ENCODE measurements around the gene PCDHGB3. TPM values are rescaled to one million over a fixed set of nuclear protein-coding genes. Genes with fewer than 3 reads are reported as not detected.
A peak's percentile ranks its signal among the peaks of the same experiment; 100 is the strongest.
"Not testable (repeated sequence)": the region's sequence is repeated elsewhere in the genome, so short reads cannot be mapped to it uniquely, and the experiment has no call there.

PCDHGB3 gene
- total RNA-seq, 1 experiment from 2014 or later = 1.6 TPM

DNA sequence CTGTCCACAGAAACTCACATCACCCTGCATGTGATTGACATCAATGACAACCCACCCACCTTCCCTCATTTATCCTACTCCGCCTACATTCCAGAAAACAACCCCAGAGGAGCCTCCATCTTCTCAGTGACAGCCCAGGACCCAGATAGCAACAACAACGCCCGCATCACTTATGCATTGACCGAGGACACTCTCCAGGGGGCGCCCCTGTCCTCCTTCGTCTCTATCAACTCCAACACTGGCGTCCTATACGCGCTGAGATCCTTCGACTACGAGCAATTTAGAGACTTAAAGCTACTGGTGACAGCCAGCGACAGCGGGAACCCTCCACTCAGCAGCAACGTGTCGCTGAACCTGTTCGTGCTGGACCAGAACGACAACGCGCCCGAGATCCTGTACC is 24.7 kb upstream of the PCDHGB3 start:
- Histone ChIP-seq H2BK20ac (ENCODE audit: low read depth, low read length, poor library complexity, severe bottlenecking) (no peak overlapping the region), H3K56ac (ENCODE audit: insufficient read length, low read depth, low read length) (no peak overlapping the region), H3K79me2 (ENCODE audit: insufficient read depth, low read length) (no peaks in the 10 kb centered on the region), H3K27me3 (ENCODE audit: insufficient read depth, low read length) (no peaks in the 10 kb centered on the region), H2BK120ac (ENCODE audit: low read depth, low read length, poor library complexity, severe bottlenecking) (no peak overlapping the region), H3T11ph (ENCODE audit: low read length) (no peak overlapping the region), H2BK15ac (ENCODE audit: low read depth, low read length) (no peak overlapping the region), H4K8ac (replicated peaks; ENCODE audit: insufficient read length, low read depth, low read length) (no peak overlapping the region), H2AK5ac (ENCODE audit: insufficient read length, low read length) (no peak overlapping the region), H3K18ac (ENCODE audit: insufficient read length, low read depth, low read length) (no peak overlapping the region), H3K14ac (ENCODE audit: insufficient read depth, low read length) (no peak overlapping the region), H4K91ac (ENCODE audit: insufficient read length, low read depth, low read length) (no peak overlapping the region), H4K5ac (ENCODE audit: insufficient read length, low read depth, low read length) (no peak overlapping the region), H3K23ac (ENCODE audit: insufficient read length, low read depth, low read length) (no peak overlapping the region), H3K9ac (ENCODE audit: extremely low read depth, insufficient read length, low read length) (no peak overlapping the region), H3K27ac (ENCODE audit: insufficient read length, low read depth, low read length) (no peak overlapping the region), H2BK12ac (ENCODE audit: insufficient read length, low read depth, low read length) (no peak overlapping the region), H3K23me2 (ENCODE audit: insufficient read length, low read depth, low read length, poor library complexity, severe bottlenecking) (peaks cover 4% of the 10 kb centered on the region), H3K4me1 (ENCODE audit: insufficient read depth, low read length) (no peaks in the 10 kb centered on the region), H3K9me3 (ENCODE audit: control insufficient read depth, low read depth, low read length) (peaks cover 12% of the 10 kb centered on the region), H3K4me2 (ENCODE audit: insufficient read depth, insufficient read length, low read length) (no peak overlapping the region), H2AFZ (ENCODE audit: low read length) (no peak overlapping the region), H3K4ac (ENCODE audit: low read depth, low read length) (no peak overlapping the region), H3K79me1 (ENCODE audit: insufficient read depth, low read depth, low read length, poor library complexity, severe bottlenecking) (no peaks in the 10 kb centered on the region), H4K20me1 (ENCODE audit: control insufficient read depth, insufficient read depth, insufficient read length) (no peaks in the 10 kb centered on the region), H2BK5ac (ENCODE audit: insufficient read length, low read length) (no peak overlapping the region)
- no peak for DNase-seq
- peaks cover 5% of the 10 kb centered on the region for H3K27me3 Mint-ChIP-seq (ENCODE audit: low read depth)
- peaks cover 4 to 9% of the 10 kb centered on the region in 2 experiments for H3K4me1 Mint-ChIP-seq
- WGBS (ENCODE audit: extremely low coverage, insufficient read length, low lambda C conversion rate) = no CpG with 5 or more reads among the region's 20 CpGs
- no peak overlapping the region for H3K4me3 Mint-ChIP-seq
- H3K9me3 Mint-ChIP-seq = peaks cover 55 to 67% of the 10 kb centered on the region in 2 experiments
- peaks cover 15 to 43% (median 21%) of the 10 kb centered on the region in 3 experiments for H3K36me3 Mint-ChIP-seq (ENCODE audit: insufficient read depth in 1 of 3, low read depth in 3 of 3)
- TF ChIP-seq, protein P1, sequence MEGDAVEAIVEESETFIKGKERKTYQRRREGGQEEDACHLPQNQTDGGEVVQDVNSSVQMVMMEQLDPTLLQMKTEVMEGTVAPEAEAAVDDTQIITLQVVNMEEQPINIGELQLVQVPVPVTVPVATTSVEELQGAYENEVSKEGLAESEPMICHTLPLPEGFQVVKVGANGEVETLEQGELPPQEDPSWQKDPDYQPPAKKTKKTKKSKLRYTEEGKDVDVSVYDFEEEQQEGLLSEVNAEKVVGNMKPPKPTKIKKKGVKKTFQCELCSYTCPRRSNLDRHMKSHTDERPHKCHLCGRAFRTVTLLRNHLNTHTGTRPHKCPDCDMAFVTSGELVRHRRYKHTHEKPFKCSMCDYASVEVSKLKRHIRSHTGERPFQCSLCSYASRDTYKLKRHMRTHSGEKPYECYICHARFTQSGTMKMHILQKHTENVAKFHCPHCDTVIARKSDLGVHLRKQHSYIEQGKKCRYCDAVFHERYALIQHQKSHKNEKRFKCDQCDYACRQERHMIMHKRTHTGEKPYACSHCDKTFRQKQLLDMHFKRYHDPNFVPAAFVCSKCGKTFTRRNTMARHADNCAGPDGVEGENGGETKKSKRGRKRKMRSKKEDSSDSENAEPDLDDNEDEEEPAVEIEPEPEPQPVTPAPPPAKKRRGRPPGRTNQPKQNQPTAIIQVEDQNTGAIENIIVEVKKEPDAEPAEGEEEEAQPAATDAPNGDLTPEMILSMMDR (conservative IDR thresholded peaks at IDR 0.05) = peak; percentile 29; the same call in 2 of the 3 replicates
- no peak overlapping the region for H3K27ac Mint-ChIP-seq

DNA sequence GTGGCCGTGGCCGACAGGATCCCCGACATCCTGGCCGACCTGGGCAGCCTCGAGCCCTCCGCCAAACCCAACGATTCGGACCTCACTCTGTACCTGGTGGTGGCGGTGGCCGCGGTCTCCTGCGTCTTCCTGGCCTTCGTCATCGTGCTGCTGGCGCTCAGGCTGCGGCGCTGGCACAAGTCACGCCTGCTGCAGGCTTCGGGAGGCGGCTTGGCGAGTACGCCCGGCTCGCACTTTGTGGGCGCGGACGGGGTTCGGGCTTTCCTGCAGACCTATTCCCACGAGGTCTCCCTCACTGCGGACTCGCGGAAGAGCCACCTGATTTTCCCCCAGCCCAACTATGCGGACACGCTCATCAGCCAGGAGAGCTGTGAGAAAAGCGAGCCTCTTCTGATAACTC is 24.0 kb upstream of the PCDHGB3 start:
- Mint-ChIP-seq H3K9me3 (peaks cover 55 to 70% of the 10 kb centered on the region in 2 experiments), H3K4me1 (peaks cover 6 to 11% of the 10 kb centered on the region in 2 experiments), H3K36me3 (ENCODE audit: insufficient read depth in 1 of 3, low read depth in 3 of 3) (peaks cover 14 to 45% (median 24%) of the 10 kb centered on the region in 3 experiments)
- WGBS (ENCODE audit: extremely low coverage, insufficient read length, low lambda C conversion rate) = no CpG with 5 or more reads among the region's 35 CpGs
- H3K23me2 ChIP-seq (ENCODE audit: insufficient read length, low read depth, low read length, poor library complexity, severe bottlenecking); H3K9ac ChIP-seq (ENCODE audit: extremely low read depth, insufficient read length, low read length); H4K8ac ChIP-seq (replicated peaks; ENCODE audit: insufficient read length, low read depth, low read length); H2BK15ac ChIP-seq (ENCODE audit: low read depth, low read length); H2AFZ ChIP-seq (ENCODE audit: low read length); H3K14ac ChIP-seq (ENCODE audit: insufficient read depth, low read length); H2BK120ac ChIP-seq (ENCODE audit: low read depth, low read length, poor library complexity, severe bottlenecking); H3K18ac ChIP-seq (ENCODE audit: insufficient read length, low read depth, low read length); H2BK5ac ChIP-seq (ENCODE audit: insufficient read length, low read length); H2BK20ac ChIP-seq (ENCODE audit: low read depth, low read length, poor library complexity, severe bottlenecking); H3K27ac Mint-ChIP-seq; H3K27ac ChIP-seq (ENCODE audit: insufficient read length, low read depth, low read length); H3K4me3 Mint-ChIP-seq; H3K79me1 ChIP-seq (ENCODE audit: insufficient read depth, low read depth, low read length, poor library complexity, severe bottlenecking); H3K4ac ChIP-seq (ENCODE audit: low read depth, low read length); H4K91ac ChIP-seq (ENCODE audit: insufficient read length, low read depth, low read length); H3K56ac ChIP-seq (ENCODE audit: insufficient read length, low read depth, low read length); H4K5ac ChIP-seq (ENCODE audit: insufficient read length, low read depth, low read length); H3K4me1 ChIP-seq (ENCODE audit: insufficient read depth, low read length); H3K79me2 ChIP-seq (ENCODE audit: insufficient read depth, low read length); DNase-seq; H3T11ph ChIP-seq (ENCODE audit: low read length); H3K23ac ChIP-seq (ENCODE audit: insufficient read length, low read depth, low read length); H2BK12ac ChIP-seq (ENCODE audit: insufficient read length, low read depth, low read length); H4K20me1 ChIP-seq (ENCODE audit: control insufficient read depth, insufficient read depth, insufficient read length); H3K4me2 ChIP-seq (ENCODE audit: insufficient read depth, insufficient read length, low read length); H3K27me3 ChIP-seq (ENCODE audit: insufficient read depth, low read length); H3K27me3 Mint-ChIP-seq (ENCODE audit: low read depth); H2AK5ac ChIP-seq (ENCODE audit: insufficient read length, low read length): not testable (repeated sequence)
- H3K9me3 ChIP-seq (ENCODE audit: control insufficient read depth, low read depth, low read length) = peaks cover 13% of the 10 kb centered on the region

Data from H9 (cell line).